HG02798 (cell line): ENCODE measurements around the gene CHP1.
"Not testable (repeated sequence)": the region's sequence is repeated elsewhere in the genome, so short reads cannot be mapped to it uniquely, and the experiment has no call there.

Experiments
- ATAC-seq: cut with Tn5 transposase; IDR thresholded peaks from one replicate; pipeline ENCODE4 v1.9.1; 2021; ENCODE audit warnings: mild to moderate bottlenecking; ENCODE audit not compliant: unreplicated experiment, poor library complexity

CHP1 gene

DNA sequence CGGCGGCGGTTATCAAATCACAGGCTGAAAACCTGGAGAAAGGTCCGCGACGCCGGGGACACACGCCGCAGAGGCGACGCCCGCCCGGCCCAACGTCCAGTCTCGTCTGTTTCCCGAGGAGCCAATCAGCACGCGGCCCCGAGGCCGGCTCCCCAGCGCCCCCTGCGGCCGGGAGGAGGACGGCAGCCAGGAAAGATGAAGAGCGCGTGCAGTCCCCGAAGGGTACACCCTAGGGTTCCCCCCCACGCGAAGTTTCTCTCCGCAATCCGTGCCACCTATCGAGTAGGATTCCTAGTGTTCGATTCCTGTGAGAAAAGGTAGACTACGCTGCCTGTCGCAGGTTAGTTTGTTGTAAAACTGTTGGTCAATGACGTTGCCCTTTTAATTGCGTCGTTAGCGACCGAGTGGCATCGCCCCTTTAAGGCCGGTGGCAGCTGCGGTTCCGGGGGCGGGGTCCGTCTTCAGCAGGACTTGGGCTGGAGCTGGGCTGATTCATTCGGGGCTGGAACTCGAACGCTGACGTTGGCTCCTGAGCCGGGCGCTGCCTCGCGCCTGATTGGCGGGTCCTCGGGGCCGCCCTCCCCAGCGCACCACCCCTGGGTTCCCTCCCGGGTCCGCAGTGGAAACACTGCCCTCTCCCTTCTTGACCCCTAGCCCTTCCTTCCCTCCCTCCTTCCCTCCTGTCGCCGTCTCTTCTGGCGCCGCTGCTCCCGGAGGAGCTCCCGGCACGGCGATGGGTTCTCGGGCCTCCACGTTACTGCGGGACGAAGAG lies at the start of gene CHP1, which contains the start of gene EXD1:
CHP1 (plus strand) TSS at position 619 of the 772 bp plus-strand sequence; CDS start at position 734, 115 bp downstream.
EXD1 (minus strand) TSS at position 108 of the 772 bp plus-strand sequence. CDS start 4,182 bp downstream, outside the sequence.
- ATAC-seq = peak; percentile 98

DNA sequence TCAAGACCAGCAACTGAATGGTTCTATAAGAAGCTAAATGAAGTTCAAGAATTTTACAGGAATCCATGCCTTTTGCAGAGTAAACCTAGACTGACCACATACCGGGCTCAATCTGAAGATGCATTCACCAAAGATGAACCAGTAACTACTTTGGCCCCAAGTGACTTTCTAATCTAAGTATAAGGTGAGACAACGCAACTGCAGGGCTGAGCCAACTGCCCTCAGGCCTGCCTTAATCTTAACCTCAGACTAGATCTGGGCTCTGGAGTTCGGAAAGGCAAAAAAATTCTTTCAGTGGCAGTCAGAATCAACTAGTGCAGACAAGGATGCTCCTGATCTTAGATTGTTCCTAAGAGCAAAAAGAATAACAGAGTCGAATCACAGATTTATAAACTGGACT lies 48.8 kb upstream of the CHP1 start:
- no peak for ATAC-seq

DNA sequence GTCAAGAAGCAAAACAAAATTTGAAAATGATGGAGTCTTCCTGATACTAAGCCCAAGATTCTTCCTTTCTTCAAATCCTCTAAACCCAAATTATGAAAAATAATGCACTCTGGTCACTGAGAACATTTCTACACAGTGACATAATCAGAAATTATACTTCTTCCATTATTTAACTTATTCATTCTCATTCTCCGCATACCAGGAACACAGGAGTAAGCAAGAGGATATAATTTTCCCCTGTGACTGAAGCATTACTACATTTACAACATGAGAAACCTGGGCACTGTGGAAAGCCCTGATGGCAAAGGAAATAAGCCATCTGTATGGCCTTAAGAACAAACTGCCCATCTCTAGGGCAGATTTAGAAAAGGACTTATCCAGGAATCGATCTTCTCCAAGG lies 47.5 kb upstream of the CHP1 start:
- ATAC-seq = no peak

DNA sequence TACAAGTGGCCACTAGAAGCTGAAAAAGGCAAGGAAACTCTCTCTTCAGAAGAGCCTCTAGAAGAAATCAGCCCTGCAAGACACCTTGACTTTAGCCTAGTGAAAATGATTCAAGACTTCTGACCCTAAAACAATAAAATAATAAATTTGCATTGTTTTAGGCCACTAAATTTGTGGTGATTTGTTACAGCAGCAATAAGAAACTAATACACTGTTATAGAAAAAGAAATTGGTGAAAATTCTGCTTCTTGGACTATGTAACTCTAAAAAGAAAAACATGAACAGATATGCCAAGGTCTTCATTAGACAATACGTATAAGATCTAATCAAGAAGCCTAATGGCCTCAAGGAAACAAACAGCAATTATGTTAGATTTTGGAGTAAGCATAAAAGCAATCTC lies 36.6 kb upstream of the CHP1 start:
- no peak for ATAC-seq

DNA sequence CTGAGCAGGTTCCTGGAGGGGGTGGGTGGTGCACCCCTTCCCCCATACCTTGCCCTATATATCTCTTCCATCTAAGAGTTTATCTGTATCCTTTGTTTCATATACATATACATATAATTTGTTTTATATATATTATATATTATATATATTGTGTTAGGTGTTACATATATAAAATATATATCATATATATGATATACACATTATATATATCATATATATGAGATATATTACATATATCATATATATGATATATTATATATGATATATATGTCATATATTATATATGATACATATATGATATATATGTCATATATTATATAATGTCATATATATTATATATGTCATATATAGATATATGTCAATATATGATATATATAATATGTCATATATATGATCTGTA lies 31.6 kb upstream of the CHP1 start:
- no peak for ATAC-seq

DNA sequence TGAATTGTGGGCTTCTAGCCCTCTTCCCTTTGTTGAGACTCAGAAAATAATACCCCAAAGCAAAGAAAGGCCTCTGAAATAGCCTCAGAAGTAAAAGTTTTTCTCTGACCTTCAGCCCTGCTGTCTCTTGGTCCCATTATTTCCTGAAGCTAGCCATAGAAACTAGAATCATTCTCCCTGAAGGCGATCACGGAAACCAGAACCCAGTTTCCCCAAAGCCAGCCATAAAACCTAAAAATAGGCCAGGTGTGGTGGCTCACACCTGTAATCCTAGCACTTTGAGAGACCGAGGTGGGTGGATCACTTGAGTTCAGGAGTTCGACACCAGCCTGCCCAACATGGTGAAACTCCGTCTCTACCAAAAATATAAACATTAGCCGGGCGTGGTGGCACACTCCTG lies 27.7 kb upstream of the CHP1 start:
- no peak for ATAC-seq

DNA sequence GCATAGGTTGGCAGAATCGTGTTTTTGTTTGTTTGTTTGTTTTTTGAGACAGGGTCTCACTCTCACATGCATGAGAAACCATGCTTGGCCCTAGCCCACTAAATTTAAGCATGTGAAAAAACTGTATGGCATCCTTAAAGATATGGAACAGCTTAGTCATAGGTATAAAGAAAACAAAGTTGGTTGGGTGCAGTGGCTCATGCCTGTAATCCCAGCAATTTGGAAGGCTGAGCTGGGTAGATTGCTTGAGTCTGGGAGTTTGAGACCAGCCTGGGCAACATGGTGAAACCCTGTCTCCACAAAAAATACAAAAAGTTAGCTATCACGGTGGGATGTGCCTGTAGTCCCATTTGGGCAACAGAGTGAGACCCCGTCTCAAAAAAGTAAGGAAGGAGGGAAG lies 25.8 kb upstream of the CHP1 start:
- no peak for ATAC-seq

DNA sequence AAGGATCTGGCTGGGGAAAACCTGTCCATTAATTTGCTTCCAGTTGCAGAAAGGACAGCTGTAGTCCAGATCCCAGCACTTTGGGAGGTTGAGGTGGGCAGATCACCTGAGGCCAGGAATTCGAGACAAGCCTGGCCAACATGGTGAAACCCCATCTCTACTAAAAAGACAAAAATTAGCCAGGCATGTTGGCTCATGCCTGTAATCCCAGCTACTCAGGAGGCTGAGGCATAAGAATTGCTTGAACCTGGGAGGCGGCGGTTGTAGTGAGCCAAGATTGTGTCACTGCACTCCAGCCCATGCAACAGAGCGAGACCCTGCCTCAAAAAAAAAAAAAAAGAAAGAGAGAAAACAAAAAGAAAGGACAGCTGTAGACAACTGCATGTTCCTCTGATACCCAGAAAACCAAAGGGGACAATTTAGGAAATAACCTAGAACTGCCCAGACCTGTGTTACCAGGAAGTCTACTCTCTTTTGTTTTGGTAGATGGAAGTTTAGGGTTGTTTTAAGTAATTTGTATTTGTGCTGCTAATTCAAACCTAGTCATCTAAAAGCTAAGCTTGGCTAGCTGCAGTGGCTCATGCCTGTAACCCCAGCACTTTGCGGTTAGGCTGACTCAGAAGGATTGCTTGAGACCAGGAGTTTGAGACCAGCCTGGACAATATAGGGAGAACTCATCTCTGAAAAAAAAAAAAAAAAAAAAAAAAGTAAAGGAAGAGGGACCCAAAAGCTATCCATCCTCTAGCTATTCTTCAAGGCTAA lies 23.2 kb upstream of the CHP1 start:
- ATAC-seq = no peak

DNA sequence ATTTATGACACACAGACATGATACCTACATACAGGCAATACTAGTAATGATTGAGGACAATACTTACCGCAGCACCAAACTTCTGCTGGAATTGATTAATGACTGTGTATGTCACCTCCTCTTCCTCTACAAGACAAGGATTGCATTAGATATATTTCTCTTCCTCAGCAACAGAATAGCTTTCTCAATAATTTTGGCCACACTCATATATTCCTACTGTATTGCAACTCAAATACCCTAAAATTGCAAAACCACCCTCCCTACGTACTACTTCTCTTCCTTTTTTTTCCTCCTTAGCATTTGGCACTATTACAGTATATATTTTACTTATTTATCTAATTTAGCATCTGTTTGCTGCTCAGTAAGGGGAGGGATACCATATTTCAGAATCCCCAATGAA lies 15.4 kb upstream of the CHP1 start:
- no peak for ATAC-seq

DNA sequence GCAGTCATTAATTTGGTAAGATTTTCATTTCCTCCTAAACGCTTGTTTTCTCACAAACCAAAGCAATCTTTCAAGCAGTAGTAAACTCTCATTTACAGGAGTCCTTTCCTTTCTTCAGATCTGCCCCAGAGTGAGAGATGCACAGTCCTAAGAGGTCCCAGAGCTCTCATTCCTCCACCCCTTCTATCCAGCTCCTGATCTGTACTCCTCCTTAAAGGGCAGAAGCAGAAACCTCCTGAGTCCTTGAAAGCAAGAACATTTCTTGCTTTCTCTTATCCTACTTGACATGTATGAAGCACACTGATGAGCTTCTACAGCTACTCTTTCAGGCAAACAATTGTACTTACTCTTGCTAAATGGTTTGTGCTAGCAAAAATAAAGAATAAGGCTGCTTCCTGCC lies 12.2 kb upstream of the CHP1 start:
- ATAC-seq = no peak

DNA sequence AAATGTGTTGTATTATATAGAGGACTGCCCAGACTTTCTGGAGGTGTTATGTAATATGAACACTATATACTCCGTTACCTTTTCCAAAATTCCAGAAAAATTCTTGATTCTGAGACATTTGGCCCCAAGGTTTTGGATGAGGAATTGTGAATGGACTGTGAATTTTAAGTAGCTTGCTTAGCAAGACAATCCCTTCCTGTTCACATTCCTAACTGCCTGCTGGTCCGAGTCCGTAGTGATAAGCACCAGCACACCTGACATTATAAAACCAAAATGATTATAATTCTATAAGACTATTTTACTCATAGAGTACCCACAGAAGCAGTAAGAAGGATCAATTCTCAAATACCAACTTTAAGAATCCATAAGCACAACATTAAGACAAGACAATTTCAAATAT lies 11.7 kb upstream of the CHP1 start:
- ATAC-seq = no peak

DNA sequence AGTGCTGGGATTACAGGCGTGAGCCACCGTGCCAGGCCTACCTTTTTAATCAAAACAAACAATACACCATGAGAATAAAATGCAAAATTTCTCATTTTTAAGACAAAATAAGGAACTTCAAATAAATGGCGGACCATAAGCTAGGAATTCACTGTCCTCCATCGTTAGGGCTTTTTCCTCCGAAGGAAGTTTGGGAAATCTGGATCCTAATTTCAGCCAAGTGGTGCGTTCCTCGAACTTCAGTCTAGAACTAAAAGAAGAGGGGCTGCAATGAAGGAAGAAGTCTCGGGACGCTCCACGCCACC lies 771 bp upstream of the CHP1 start:
- no peak for ATAC-seq

DNA sequence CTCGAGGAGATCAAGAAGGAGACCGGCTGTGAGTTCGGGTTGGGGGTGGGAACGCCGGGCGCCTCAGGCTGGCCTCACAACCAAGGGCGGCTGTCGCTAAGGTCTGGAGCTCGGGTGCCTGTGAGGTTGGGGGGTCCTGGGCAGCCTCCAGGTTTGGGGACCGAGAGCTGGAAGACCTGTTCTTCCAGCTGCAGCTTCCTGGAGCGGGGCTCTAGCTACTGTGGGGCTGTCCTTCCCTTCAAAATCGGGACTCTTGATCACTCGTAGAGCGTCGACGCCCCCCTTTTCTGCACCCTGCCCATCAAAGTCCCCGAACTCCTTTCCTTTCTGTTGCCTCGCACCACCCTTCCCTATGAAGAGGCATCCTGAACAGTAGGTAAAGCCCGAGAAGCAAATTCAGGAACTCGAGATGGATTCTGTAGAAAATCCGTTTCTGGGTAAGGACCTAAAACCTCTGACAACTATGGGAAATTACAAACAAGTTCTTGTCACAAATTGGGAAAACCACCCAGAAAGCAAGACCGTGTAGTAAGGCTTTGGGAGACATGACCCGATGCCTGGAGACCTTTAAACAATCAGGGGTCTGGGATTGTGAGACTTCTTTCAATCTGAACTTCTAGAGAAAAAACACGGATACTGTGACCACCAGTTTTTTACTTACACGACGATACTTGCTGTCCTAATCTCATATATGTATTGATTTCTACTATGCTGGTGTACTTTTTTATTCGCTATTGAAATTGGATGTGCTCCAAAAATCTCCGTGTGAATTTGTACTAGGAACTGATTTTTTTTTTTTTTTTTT lies 556 bp downstream of the CHP1 start:
- ATAC-seq = peak; percentile 35

DNA sequence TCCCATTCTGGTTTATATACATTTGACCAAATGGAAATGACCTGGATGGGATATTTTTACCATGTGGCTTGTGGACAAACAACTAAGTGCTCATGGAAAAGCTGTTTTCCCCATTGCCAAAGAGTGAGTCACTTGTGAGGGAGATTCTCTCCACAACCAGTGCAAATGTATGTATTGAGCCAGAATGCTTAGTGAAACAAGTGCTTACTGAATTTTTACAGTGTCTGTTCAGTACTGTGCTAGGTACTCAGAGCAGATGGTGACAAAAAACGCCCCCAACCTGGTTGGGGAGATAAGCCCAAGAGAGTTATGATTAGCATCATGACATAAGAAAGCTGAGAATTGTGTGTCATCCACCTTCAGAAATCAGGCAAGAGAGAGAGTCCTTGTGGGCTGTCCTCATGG lies 2.3 kb downstream of the CHP1 start:
- ATAC-seq = no peak

DNA sequence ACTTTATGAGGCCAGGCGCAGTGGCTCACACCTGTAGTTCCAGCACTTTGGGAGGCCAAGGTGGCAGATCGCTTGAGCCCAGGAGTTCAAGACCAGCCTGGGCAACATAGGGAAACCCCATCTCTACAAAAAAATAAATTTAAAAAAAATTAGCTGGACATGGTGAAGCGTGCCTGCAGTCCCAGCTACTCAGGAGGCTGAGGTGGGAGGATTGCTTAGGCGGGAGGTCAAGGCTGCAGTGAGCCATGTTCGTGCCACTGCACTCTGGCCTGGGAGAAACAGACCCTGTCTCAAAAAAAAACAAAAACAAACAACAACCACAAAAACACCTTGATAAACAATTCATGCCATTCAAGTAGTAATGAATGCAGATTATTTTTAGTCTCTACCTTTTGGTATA lies 4.2 kb downstream of the CHP1 start:
- not testable (repeated sequence) for ATAC-seq

DNA sequence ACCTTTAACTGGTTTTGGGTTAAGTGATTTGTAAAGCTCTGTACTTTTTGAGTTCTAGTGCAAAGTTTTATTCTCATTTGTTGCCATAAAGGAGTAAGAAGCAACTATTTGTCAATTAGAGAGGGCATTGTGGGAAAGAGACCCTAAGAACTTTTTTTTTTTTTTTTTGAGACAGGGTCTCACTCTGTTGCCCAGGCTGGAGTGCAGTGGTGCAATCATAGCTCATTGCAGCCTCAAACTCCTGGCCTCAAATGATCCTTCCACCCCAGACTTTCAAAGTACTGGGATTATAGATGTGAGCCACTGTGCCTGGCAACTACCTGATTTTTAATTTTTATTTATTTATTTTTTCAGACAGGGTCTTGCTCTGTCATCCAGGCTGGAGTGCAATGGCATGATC lies 4.9 kb downstream of the CHP1 start:
- no peak for ATAC-seq

DNA sequence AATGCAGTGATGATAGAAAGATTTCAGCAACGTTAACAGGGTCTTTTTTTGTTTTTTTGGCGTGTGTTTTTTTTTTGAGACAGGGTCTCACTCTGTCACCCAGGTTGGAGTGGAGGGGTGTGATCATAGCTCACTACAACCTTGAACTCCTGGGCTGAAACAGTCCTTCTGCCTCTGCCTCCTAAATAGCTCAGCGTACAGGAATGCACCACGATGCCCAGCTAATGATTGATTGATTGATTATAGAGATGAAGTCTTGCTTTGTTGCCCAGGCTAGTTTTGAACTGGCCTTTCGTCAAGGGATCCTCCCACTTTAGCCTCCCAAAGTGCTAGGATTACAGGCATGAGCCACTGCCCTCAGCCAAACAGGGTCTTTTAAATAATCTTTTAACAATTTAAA lies 7.0 kb downstream of the CHP1 start:
- no peak for ATAC-seq

DNA sequence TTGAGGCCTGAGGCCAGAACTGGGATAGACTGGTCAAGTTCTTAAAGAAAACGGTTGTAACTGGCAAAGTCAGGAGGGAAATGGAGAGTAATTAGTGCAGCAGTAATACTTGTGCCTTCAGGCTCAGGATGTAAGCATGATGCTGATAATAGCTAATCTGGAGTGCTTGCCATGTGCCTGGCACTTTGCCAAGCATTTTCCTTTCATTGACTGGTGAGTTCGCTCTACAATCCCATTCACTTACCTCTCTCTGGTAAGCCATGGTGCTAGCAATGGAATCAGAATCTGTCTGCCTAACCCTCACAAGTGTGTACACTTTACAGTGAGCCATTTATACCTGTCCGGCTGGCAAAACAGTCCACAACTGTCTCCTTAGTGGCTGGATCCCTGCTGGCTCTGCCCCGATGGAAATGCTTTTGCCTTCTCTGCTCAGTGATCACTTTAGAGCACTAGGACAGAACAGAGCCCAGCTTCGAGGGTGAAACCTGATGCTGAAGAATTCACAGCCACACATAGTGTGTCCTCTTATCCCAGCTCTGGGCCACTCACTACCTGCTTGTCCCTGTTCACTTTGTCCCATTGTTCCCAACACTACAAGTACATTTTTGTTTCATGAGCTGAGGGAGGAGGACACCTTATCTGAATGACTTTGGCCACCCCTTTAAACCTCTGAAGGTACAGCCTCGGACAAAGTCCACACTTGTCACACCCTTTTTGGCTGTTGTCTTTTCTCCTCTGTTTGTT lies 10.3 kb downstream of the CHP1 start:
- ATAC-seq = no peak

DNA sequence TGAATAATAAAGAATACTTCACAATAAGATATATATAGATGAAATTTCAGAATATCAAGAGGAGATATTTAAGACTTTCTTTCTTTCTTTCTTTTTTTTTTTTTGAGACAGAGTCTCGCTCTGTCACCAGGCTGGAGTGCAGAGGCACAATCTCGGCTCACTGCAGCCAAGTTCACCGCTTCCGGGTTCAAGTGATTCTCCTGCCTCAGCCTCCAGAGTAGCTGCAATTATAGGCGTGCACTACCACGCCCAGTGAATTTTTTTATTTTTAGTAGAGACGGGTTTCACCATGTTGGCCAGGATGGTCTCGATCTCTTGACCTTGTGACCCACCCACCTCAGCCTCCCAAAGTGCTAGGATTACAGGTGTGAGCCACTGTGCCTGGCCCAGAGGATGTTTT lies 19.7 kb downstream of the CHP1 start:
- not testable (repeated sequence) for ATAC-seq

DNA sequence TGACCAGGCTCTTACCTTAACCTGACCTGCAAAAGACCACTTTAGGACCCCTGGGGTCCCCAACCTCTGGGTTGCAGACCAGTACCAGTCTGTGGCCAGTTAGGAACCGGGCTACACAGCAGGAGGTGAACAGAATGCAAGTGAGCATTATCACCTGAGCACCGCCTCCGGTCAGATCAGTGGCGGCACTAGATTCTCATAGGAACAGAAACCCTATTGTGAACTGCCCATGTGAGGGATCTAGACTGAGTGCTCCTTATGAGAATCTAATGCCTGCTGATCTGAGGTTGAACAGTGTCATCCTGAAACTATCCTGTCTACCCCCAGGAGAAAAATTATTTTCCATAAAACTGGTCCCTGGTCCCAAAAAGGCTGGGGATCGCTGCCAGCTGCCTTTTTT lies 20.3 kb downstream of the CHP1 start:
- no peak for ATAC-seq
